Germinal center (tissue), 1 donor: ENCODE measurements around the gene FAM50A.

ENCODE experiments used
- DNase-seq: peaks from one replicate; pipeline ENCODE4 v3.0.0; 2012; ENCODE audit warnings: mixed read lengths, low spot score

The FAM50A gene

GRCh38 chrX:154440623-154441357 lies 3.2 kb upstream of the FAM50A start:
- no peak for DNase-seq

GRCh38 chrX:154441564-154441963 lies 2.4 kb upstream of the FAM50A start:
- DNase-seq: no peak

GRCh38 chrX:154441984-154442707 lies 1.8 kb upstream of the FAM50A start:
- DNase-seq: no peak

GRCh38 chrX:154443479-154443910 lies 446 bp upstream of the FAM50A start:
- no peak for DNase-seq

GRCh38 chrX:154444755-154445246 lies 860 bp downstream of the FAM50A start:
- no peak for DNase-seq

GRCh38 chrX:154445776-154446175 lies 1.8 kb downstream of the FAM50A start:
- DNase-seq: no peak

GRCh38 chrX:154446430-154446829 lies 2.5 kb downstream of the FAM50A start:
- DNase-seq: no peak

GRCh38 chrX:154448484-154448883 lies 4.5 kb downstream of the FAM50A start:
- DNase-seq: no peak

GRCh38 chrX:154449618-154450017 lies 5.7 kb downstream of the FAM50A start:
- no peak for DNase-seq

- no peak for DNase-seq
These were observed 6.4 kb downstream of the FAM50A start for GRCh38 chrX:154450312-154450711.

- DNase-seq: no peak
These were observed 8.9 kb downstream of the FAM50A start for GRCh38 chrX:154452823-154453222.

- DNase-seq: peak; percentile 79
These were observed 13.7 kb downstream of the FAM50A start for GRCh38 chrX:154457491-154458115.

- peak; percentile 66 for DNase-seq
These were observed 14.4 kb downstream of the FAM50A start, which contains the start of gene PLXNA3 for GRCh38 chrX:154458116-154458953. PLXNA3 (plus strand) TSS chrX:154458281; CDS start chrX:154460184, 1,903 bp downstream.

- peak; percentile 11 for DNase-seq
These were observed 15.2 kb downstream of the FAM50A start for GRCh38 chrX:154458954-154459778.

GRCh38 chrX:154459832-154460231 lies 15.9 kb downstream of the FAM50A start:
- DNase-seq: no peak

GRCh38 chrX:154460326-154460725 lies 16.4 kb downstream of the FAM50A start:
- no peak for DNase-seq

- no peak for DNase-seq
These were observed 18.5 kb downstream of the FAM50A start for GRCh38 chrX:154462396-154462795.

GRCh38 chrX:154463611-154464220 lies 19.8 kb downstream of the FAM50A start:
- no peak for DNase-seq

GRCh38 chrX:154464806-154465365 lies 20.9 kb downstream of the FAM50A start:
- DNase-seq: no peak

- no peak for DNase-seq
These were observed 21.7 kb downstream of the FAM50A start for GRCh38 chrX:154465601-154466000.
